ENCODE results near the gene SIGLEC6.

The SIGLEC6 gene

GRCh38 chr19:51531349-51532315, at the start of gene SIGLEC6:
Gene SIGLEC6, minus strand, starts transcription at chr19:51531670. Its CDS starts 22 bp downstream, at chr19:51531648.
- no peak within 1 kb of the TSS for H3K4me3 Mint-ChIP-seq
- no peak within 1 kb of the TSS for H3K27ac Mint-ChIP-seq
- CTCF ChIA-PET = interaction anchor here (1.0 kb wide), 1 partner anchor 18 kb away, joined by 3 read pairs; no protein-coding TSS in a partner anchor
- H3K36me3 Mint-ChIP-seq = no peaks in the 10 kb centered on the region
- peak; percentile 41 for DNase-seq
- no peaks in the 10 kb centered on the region for H3K9me3 Mint-ChIP-seq
- H3K4me1 Mint-ChIP-seq = peaks cover 8% of the 10 kb centered on the region
- H3K27me3 Mint-ChIP-seq = peaks cover 43% of the 10 kb centered on the region

- DNase-seq = no peak
- Mint-ChIP-seq H3K4me3 (no peak overlapping the region), H3K4me1 (peaks cover 14% of the 10 kb centered on the region), H3K27me3 (no peaks in the 10 kb centered on the region), H3K9me3 (peaks cover 8% of the 10 kb centered on the region), H3K27ac (no peak overlapping the region), H3K36me3 (peaks cover 48% of the 10 kb centered on the region)
- CTCF ChIA-PET = interaction anchor here (0.7 kb wide), 1 partner anchor 1407 kb away, joined by 4 read pairs; no protein-coding TSS in a partner anchor
These were observed 45.4 kb upstream of the SIGLEC6 start for GRCh38 chr19:51576850-51577249.

DNA sequence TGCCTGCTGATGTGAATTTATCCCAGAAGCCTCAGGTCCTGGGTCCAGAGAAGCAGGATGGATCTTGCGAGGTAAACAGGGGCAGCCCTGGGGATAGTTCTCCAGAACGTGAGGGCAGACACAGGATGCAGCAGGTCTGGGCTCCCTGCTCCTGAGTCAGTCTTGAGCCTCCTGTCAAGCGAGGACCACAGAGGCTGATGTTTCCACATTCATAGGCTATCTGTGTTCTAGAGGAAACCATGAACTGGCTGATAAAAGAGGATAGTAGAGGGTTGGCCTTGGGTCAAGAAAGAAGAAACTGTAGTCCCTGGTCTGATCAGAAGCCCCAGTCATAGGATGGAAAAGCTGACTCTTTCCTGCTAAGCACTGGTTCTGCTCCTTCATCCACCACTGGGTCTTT, 41.9 kb upstream of the SIGLEC6 start:
- Mint-ChIP-seq H3K4me3 (no peak overlapping the region), H3K36me3 (peaks cover 38% of the 10 kb centered on the region)

DNA sequence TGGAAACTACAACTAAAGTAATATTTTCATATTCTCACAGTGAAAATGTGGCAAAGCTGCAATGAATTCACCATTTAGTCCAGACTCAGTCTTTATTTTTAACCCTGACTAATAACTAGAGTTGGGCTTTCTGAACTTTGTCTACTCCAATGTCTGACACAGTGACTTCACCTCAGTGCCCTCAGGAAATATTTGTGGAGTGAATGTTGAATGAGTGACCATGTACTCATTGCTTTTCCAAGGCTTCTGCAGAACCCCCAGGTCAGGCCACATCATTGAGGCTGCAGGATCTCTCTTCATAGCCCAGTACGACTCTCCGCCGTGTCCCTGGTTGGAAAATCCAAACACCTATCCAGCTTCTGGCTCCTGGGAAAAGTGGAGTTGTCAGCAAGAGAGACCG, 41.4 kb upstream of the SIGLEC6 start:
- H3K27ac Mint-ChIP-seq = no peak overlapping the region
- CTCF ChIA-PET = no interaction called here
- peaks cover 3% of the 10 kb centered on the region for H3K9me3 Mint-ChIP-seq
- no peak for DNase-seq
- no peak overlapping the region for H3K4me3 Mint-ChIP-seq
- H3K27me3 Mint-ChIP-seq = peaks cover 8% of the 10 kb centered on the region
- peaks cover 38% of the 10 kb centered on the region for H3K36me3 Mint-ChIP-seq
- H3K4me1 Mint-ChIP-seq = peaks cover 29% of the 10 kb centered on the region

More for the DNA sequence above, 41.9 kb upstream of the SIGLEC6 start:
- peaks cover 29% of the 10 kb centered on the region for H3K4me1 Mint-ChIP-seq
- H3K9me3 Mint-ChIP-seq = peaks cover 3% of the 10 kb centered on the region
- H3K27ac Mint-ChIP-seq = no peak overlapping the region
- CTCF ChIA-PET = no interaction called here
- no peak for DNase-seq
- peaks cover 6% of the 10 kb centered on the region for H3K27me3 Mint-ChIP-seq

- H3K4me3 Mint-ChIP-seq = peak overlapping the region; percentile 98
- peaks cover 37% of the 10 kb centered on the region for H3K36me3 Mint-ChIP-seq
- CTCF ChIA-PET = no interaction called here
- peaks cover 29% of the 10 kb centered on the region for H3K4me1 Mint-ChIP-seq
- H3K27me3 Mint-ChIP-seq = peaks cover 8% of the 10 kb centered on the region
- H3K9me3 Mint-ChIP-seq = peaks cover 3% of the 10 kb centered on the region
- no peak for DNase-seq
- H3K27ac Mint-ChIP-seq = peak overlapping the region; percentile 62
These were observed 40.9 kb upstream of the SIGLEC6 start for GRCh38 chr19:51572410-51572809.

GRCh38 chr19:51571599-51571998, 40.1 kb upstream of the SIGLEC6 start:
- no peak for DNase-seq
- CTCF ChIA-PET = no interaction called here
- H3K27me3 Mint-ChIP-seq = peaks cover 11% of the 10 kb centered on the region

DNA sequence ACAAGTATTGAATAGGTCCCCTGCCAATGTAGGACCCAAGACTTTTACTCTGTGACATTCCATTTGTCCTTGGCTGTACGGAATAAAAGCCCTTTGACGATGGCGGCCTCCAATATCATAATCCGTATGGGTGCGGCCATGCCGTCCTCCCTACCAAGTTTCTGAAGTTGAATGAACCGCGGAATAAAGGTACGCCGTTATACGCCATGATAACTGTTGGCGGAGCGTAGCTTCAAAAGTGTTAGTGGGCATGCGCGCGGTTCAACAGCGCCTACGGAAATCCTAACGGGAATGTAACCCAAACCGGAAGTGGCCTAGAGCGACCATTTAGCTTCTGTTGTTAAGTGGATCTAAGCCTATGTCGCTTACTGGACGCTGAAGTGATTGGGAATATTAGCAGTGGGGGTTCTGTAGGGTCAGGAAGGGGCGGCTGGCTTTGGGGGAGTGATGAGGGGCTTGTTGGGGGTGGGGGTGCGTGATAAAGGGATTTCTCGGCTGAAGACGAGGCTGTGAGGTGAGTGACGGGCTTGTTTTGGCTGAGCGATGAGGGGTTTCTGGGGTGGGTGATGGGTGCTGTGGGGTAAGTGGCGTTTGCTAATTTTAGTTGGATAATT, 39.6 kb upstream of the SIGLEC6 start, which contains the start of gene ZNF175:
Gene ZNF175, plus strand, starts transcription at position 322 of the 614 bp plus-strand sequence. CDS start 2,047 bp downstream, outside the sequence.
- H3K4me3 Mint-ChIP-seq = peak within 1 kb of the TSS; percentile 98
- H3K4me1 Mint-ChIP-seq = peaks cover 31% of the 10 kb centered on the region
- peaks cover 27% of the 10 kb centered on the region for H3K36me3 Mint-ChIP-seq
- H3K27ac Mint-ChIP-seq = peak within 1 kb of the TSS; percentile 30
- CTCF ChIA-PET = no interaction called here
- peaks cover 17% of the 10 kb centered on the region for H3K27me3 Mint-ChIP-seq
- peak; percentile 87 for DNase-seq
- H3K9me3 Mint-ChIP-seq = no peaks in the 10 kb centered on the region

More at GRCh38 chr19:51571599-51571998, 40.1 kb upstream of the SIGLEC6 start:
- H3K27ac Mint-ChIP-seq = no peak overlapping the region
- H3K4me3 Mint-ChIP-seq = peak overlapping the region; percentile 98
- H3K9me3 Mint-ChIP-seq = no peaks in the 10 kb centered on the region
- peaks cover 30% of the 10 kb centered on the region for H3K4me1 Mint-ChIP-seq
- H3K36me3 Mint-ChIP-seq = peaks cover 29% of the 10 kb centered on the region

DNA sequence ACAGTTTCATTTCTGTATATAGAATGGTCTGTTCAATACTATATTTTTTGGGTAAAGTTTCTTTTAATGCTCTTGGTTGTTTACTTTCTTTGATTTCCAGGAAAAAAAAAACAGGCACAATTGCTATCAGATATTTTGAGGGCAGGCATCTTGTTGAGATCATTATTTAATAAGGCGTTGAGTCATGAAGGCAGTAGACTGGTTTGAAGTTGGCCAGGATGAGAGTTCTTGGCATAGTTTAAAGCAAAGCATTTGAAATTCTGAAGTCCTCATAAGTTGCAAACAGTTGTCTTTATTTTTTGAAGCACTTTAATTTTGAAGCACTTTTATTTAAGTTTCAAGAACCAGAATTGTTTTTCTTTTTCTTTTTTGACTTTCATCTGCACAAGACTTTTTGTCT, 37.0 kb upstream of the SIGLEC6 start:
- H3K27me3 Mint-ChIP-seq = peaks cover 43% of the 10 kb centered on the region
- no peaks in the 10 kb centered on the region for H3K9me3 Mint-ChIP-seq
- no peak for DNase-seq
- no peak overlapping the region for H3K27ac Mint-ChIP-seq
- CTCF ChIA-PET = no interaction called here
- peaks cover 27% of the 10 kb centered on the region for H3K4me1 Mint-ChIP-seq
- H3K4me3 Mint-ChIP-seq = no peak overlapping the region
- H3K36me3 Mint-ChIP-seq = peaks cover 17% of the 10 kb centered on the region

GRCh38 chr19:51567583-51567982, 36.1 kb upstream of the SIGLEC6 start:
- Mint-ChIP-seq H3K27me3 (peaks cover 50% of the 10 kb centered on the region), H3K4me3 (no peak overlapping the region), H3K9me3 (no peaks in the 10 kb centered on the region), H3K4me1 (peaks cover 25% of the 10 kb centered on the region), H3K27ac (no peak overlapping the region), H3K36me3 (peaks cover 12% of the 10 kb centered on the region)
- DNase-seq = no peak
- CTCF ChIA-PET = no interaction called here

GRCh38 chr19:51566489-51567100, 35.1 kb upstream of the SIGLEC6 start:
- no peaks in the 10 kb centered on the region for H3K9me3 Mint-ChIP-seq
- H3K36me3 Mint-ChIP-seq = peaks cover 5% of the 10 kb centered on the region
- CTCF ChIA-PET = no interaction called here
- no peak overlapping the region for H3K4me3 Mint-ChIP-seq
- no peak overlapping the region for H3K27ac Mint-ChIP-seq
- H3K4me1 Mint-ChIP-seq = peaks cover 15% of the 10 kb centered on the region
- H3K27me3 Mint-ChIP-seq = peaks cover 51% of the 10 kb centered on the region
- no peak for DNase-seq

GRCh38 chr19:51565583-51565982, 34.1 kb upstream of the SIGLEC6 start:
- Mint-ChIP-seq H3K4me1 (peaks cover 6% of the 10 kb centered on the region), H3K27me3 (peaks cover 53% of the 10 kb centered on the region), H3K27ac (no peak overlapping the region), H3K4me3 (no peak overlapping the region), H3K36me3 (no peaks in the 10 kb centered on the region), H3K9me3 (no peaks in the 10 kb centered on the region)
- CTCF ChIA-PET = no interaction called here
- no peak for DNase-seq

- H3K36me3 Mint-ChIP-seq = no peaks in the 10 kb centered on the region
- CTCF ChIA-PET = no interaction called here
- H3K27ac Mint-ChIP-seq = no peak overlapping the region
- no peak for DNase-seq
- no peak overlapping the region for H3K4me3 Mint-ChIP-seq
- peaks cover 2% of the 10 kb centered on the region for H3K4me1 Mint-ChIP-seq
- no peaks in the 10 kb centered on the region for H3K9me3 Mint-ChIP-seq
- peaks cover 61% of the 10 kb centered on the region for H3K27me3 Mint-ChIP-seq
These were observed 33.3 kb upstream of the SIGLEC6 start for GRCh38 chr19:51564791-51565190.

DNA sequence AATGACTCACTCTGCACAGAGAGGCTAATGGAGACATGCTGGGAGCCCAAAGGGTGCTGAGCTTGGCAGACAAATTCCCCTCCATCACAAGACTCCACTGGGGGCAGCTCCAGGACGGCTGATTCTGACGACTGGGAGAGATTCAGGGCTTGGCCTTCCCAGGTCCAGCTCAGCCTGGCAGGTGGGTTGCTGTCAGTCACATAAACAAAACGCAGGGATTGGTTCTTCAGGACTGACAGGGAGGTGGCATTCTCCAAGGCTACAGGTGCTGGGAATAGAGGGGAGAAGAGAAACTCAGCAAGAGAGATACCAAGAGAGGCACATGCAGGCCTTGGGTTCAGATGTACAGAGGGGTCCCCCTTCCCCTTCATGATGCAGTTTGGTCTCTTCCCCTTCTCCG, 28.9 kb upstream of the SIGLEC6 start:
- CTCF ChIA-PET = no interaction called here
- Mint-ChIP-seq H3K27me3 (peaks cover 46% of the 10 kb centered on the region), H3K4me1 (no peaks in the 10 kb centered on the region)

DNA sequence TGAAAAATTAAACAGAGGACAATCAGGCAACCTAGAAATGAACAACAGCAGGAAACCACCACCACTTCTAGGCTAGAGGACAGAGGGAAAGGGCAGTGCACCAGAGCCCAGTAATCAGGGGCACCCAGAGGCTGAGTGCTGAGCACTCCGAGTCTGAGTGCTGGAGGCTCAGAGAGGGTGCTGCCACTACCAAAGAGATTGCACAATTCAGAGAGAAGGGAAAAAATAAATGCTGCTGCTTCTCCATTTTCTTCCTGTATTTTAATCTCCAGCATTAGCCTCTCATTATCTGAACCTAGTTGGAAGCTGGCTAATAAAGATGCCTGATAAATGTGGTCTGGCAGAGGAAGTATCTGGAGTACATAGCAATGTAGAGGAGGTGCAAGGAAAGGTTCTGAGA, 27.8 kb upstream of the SIGLEC6 start:
- CTCF ChIA-PET = no interaction called here
- Mint-ChIP-seq H3K4me3 (no peak overlapping the region), H3K4me1 (no peaks in the 10 kb centered on the region), H3K27me3 (peaks cover 41% of the 10 kb centered on the region), H3K27ac (no peak overlapping the region), H3K9me3 (no peaks in the 10 kb centered on the region), H3K36me3 (no peaks in the 10 kb centered on the region)
- DNase-seq = no peak

More for the DNA sequence above, 28.9 kb upstream of the SIGLEC6 start:
- Mint-ChIP-seq H3K4me3 (no peak overlapping the region), H3K27ac (no peak overlapping the region), H3K36me3 (no peaks in the 10 kb centered on the region), H3K9me3 (no peaks in the 10 kb centered on the region)
- no peak for DNase-seq
